GM18873 (cell line): Measurements from ENCODE around the gene ITGB5.

Experiments used
- ATAC-seq: cut with Tn5 transposase; IDR thresholded peaks from one replicate; pipeline ENCODE4 v1.9.1; 2021; ENCODE audit warnings: mild to moderate bottlenecking, moderate library complexity, moderate number of reproducible peaks; ENCODE audit not compliant: unreplicated experiment, low FRiP score

Gene ITGB5

DNA sequence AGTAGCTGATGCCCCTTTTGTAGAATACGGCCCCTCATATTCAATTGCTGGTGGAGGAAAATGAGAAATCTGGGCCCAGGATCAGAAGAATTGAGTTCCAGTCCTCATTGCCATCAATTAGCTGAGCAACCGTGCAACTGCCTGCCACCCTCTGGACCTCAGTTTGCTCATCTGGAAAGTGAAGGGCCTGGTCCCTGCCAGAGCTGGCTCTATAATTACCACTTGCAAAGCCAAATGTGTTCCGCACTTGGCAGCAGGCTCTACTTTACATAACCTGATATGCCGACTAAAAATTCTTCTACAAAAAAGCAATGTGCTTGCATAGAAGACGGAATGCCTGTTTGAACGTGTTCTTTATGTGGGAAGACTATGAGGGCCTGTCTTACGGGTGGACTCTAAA, 8.6 kb upstream of the ITGB5 start:
- no peak for ATAC-seq

DNA sequence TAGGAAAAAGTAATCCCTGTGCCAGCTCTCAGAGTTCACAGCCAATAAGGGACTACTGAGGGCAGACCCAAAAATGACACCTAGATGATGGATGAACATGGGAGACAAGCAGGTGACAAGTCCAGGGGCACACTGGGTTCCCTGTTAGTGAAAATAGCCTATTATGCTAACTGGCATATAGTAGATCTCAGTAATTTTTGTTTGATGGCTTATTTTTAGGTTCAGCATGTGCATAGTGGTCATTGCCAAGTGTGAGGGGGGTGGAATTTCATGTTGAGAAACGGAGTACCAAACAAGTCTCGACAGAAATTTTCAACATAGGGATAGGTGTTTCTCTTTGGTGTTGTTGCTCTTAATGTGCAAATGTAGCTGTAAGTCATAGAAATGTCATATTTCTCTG, 6.4 kb upstream of the ITGB5 start:
- no peak for ATAC-seq

DNA sequence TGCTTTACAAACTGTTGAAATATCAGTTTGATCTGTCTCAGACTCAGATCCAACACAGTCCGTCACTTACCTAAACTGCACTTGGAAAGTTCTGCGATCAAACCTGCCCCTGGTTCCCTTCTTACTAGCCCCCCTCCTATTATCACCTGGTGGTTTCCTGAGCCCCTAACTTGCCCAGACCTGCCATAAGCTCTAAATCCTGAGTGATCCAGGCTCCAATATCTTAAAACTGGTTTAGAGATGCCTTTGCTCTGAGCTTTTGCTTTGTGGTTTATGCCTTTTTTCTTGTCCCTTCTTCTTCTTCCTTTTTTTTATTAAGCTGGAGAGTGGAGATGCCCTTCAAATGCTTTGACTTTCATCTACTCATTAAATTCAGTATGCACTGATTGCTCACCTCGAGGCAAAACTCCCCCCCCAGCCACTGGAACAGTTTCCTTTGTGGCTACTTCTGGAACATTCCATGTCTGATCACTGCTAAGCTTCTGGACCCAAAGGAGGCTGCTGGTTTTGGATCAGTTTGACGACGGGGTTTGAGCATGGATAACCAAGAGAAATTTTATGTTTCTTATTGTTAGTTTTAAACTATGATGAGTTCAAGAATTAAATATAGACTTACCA, 3.5 kb upstream of the ITGB5 start:
- no peak for ATAC-seq

DNA sequence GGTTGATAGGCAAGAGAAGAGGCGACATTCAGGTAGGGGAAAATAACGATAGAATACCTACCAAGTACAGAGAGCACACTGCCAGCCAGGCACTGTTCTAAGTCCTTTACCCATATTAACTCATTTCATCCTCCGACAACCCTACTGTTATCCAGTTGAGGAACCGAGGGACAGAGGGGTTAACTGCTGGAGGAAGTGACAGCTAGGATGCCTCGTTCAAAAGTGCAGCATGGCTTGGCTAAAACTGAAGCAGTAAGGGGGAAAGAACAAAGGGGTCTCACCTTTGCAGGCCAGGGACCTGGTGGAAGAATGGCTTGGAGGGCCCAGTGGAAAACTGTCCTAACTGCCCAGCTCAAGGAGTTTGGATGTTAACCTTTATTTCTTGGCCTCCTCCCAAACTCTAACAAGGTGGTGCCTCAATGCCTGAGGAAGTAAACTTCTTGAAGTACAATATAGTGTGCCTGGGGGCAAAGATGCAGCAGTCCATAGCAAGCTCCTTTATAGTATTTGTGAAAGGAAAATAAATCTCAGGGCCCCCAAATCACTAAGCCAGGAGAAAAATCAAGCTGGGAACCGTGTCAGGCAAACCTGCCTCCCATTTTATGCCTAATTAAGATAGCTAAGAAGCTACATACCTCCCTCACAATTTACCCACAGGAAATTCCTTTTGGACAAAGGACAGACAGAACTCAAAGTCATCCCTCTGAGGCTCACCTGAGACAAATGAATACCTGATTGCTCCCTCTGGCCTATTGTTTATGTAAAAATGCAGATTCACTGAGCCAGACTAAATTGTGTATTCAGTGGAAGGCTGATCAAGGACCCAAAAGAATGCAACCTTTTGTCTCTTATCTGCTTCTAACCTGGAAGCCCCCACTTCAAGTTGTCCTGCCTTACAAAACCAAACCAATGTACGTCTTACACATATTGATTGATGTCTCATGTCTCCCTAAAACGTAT, 1.6 kb upstream of the ITGB5 start:
- no peak for ATAC-seq

DNA sequence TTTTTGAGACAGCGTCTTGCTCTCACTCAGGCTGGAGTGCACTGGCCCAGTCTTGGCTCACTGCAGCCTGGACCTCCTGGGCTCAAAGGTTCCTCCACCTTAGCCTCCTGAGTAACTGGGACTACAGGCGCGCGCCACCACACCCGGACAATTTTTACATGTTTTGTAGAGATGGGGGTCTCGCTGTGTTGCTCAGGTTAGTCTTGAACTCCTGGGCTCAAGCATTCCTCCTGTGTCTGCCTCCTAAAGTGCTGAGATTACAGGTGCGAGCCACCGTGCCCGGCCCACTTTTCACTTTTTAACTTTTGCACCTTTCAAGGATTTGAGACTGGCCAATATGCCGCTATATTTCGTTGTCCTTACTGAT, 750 bp upstream of the ITGB5 start:
- ATAC-seq, result no peak

DNA sequence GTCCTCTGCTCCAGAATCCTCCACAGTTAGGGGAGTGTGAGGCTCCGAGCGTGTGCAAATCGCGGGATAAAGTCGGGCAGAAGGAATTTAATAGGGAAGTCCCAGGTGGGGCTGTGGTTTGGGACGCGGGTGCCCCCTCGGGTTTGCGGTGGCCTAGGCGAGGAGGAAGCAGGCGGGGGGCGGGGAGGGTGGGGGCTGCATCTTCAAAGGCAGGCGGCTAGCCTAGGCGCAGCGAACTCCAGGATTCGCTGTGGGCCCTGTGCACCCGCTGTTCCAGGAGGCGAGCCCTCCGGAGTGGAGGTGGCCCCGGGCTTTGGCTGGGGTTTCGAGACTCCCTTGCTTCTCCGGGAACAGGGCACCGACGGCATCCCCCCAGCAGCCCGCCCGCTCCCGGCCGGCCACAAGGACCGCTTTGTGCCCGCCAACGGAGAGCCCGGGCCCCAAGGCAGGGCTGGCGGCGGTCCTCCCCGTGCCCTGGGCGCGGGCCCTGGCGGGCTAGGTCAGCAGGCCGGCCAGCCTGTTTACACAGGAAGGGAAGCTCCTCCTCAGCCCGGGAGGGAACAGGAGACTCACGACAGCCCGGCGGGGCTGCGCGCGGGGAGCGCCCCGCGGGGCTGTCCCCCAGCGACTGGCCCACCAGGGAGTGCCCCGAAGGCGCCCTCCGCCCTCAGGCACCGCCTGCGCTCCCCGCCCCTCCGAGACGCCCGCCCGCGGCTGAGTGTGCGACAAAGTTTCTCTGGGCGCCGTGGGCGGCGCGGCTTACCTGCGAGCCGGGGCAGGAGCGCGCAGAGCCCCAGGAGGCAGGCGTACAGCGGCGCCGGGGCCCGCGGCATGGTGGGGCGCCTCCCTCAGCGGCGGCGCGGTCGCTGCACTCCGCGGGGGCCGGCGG, 753 bp downstream of the ITGB5 start:
- ATAC-seq, result no peak

DNA sequence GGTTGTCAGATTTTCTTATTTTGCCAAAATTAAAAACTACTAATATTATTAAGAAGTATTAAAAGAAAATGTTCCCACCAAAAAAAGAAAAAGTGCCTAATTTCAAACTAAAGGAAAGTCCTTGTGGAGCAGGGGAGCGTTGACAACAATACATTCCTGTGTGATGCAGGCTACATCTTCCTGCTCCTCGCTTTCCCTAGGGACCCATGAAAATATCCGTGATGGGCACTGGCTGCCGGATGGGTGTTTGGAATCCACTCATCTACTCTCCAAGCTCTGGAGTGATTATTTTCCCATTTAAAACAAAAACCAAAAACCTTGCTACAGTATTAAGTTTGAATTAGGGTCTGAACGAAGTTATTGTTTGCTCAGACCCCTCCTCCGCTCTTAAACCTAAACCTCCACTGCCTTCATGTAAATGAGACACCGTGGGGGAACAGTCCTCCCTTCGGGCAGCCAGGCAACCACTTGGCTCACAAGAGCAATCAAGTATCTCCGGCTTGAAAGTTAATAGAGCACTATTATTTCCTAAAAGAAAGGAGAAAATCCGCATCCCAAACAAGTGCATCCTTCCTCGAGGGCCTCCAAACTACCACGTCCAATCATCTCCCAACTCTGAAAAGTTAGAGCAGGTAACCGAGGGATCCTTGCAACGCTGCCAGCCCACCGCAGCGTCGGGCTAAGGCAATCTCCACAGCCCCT, 1.5 kb downstream of the ITGB5 start:
- ATAC-seq, result no peak

DNA sequence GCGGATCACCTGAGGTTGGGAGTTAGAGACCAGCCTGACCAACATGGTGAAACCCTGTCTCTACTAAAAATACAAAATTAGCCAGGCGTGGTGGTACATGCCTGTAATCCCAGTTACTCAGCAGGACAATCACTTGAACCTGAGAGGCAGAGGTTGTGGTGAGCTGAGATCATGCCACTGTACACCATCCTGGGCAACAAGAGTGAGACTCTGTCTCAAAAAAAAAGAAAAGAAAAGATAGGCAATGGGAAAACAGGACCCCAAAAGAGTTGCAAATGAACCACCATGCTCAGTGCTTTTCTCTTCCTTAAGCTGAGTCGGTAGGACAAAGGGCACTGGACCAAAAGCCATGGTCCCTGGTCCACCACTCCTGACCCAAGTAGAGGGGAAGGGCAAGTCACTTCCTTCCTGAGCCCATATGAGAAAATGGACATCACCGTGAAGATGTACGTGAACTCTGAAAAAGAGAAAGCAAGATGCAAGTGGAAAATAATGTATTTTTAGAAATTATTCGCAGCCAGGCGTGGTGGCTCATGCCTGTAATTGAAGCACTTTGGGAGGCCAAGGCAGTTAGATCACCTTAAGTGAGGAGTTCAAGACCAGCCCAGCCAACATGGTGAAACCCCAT, 2.6 kb downstream of the ITGB5 start:
- ATAC-seq, result no peak

DNA sequence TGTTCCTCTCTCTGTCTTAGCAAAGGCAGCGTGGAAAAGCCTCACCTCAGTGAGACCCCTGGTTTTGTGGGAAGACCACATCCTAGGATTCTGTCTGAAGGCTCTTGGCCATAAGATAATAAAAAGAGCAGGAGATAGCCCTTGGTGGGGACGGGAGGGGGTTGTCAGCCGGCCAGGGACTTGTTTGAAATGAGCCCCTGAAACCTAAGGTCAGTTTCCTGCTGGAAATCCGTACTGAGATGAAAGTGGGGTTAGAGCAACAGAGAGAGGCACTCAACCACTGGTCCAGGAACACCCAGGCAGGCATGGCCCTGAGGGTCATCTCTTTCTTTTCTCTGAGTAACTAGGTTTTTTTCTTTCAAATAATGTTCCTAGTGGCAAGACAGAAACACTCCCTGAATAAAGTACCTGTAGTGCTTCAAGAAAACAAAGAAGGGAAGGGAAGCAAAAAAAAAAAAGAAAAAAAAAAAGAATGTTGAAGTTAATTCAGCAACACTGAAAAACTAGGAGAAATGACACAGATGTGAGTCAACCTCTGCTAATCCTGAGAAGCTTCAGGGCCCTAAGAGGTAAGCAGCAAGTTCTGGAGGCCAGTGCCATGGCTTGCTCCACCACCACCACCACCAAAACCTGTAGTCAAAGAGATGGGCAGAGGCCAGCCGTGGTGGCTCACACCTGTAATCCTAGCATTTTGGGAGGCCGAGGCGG, 3.2 kb downstream of the ITGB5 start:
- ATAC-seq, result no peak

DNA sequence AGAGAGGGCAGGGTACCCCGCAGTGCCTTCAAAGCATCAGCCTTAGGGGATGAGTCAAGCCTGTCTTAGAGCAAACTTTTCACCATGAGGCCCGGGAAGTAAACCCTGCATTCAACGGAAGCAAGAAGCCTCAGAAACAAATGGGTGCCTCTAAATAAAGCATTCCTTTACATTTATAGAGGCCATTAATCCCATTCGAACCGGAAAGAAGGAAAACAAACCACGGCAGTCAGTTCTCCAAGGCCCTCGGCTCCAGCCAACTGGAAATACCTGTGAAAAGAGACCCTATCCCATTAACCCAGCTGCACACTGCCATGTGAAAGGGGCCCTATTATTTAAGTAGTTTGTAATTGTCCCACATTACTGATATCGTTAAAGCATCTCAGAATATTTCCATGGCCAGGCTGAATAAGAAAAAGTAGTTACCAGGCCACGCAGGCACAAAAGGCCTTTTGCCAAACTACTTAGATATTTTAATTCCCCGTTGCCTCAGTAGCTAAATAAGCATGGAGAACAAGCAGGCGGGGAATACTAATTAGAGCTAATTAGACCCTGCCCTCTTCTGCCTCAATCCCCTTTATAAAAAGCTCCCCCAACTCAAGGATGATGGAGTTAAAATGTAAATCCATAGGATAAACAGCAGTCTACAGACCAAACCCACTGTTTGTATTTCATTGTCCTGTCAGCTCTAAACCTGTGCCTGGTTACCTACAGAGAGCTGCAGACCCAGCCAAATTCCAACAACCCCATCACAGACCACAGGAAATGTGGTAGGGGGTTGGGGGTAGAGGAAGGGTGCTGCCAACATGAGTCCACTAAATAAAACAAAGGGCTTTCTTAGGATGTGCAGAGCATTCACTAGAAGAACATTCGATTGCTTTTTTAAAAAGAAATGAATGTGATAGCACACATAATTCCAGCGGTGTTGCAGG, 4.1 kb downstream of the ITGB5 start:
- ATAC-seq, result no peak

DNA sequence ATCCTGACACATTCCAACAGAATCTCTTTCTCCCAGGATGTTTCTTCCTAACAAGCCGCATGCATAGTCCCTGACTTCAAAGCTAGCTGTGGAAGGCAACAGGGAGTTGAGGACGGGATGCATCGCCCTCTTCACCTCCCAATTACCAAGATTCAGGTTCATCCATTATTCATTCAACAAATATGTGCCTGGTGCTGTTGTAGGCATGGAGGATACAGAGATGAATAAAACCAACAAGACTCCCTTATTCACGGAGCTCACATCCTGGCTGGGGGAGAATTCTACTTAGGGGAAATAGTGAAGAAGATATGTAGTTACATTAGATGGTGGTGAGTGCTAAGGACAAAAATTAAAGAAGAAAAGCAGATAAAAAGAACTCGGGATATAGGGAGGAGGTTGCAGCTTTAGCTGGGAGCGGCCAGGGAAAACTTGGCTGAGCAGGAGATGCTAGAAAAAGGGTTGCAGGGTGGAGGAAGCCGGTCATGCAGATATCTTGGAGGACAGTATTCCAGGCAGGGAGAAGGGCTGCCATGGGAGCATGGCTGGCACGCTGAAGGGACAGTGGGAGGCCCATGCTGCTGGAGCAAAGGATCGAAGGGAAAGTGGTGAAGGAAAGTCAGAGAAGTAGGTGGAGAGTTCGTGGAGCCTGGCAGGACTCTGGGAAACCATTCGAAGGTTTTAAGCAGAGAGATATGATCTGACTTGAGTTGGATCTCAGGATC, 5.0 kb downstream of the ITGB5 start:
- ATAC-seq, result no peak

DNA sequence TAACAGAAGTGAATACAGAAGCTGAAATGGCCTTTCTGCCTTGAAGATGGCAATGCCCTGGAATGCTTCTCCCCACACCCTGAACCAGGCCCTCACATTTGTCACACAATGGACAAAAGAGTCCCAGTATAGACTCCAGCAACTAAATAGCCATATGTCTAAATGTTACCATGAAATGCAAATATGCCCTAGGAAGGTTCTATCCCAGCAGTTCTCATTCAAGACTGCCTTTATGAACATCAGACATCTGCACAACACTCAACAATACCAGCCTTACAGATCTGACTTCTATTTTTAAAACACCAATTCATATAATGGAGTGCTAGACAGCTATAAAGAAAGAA, 7.9 kb downstream of the ITGB5 start:
- no peak for ATAC-seq

DNA sequence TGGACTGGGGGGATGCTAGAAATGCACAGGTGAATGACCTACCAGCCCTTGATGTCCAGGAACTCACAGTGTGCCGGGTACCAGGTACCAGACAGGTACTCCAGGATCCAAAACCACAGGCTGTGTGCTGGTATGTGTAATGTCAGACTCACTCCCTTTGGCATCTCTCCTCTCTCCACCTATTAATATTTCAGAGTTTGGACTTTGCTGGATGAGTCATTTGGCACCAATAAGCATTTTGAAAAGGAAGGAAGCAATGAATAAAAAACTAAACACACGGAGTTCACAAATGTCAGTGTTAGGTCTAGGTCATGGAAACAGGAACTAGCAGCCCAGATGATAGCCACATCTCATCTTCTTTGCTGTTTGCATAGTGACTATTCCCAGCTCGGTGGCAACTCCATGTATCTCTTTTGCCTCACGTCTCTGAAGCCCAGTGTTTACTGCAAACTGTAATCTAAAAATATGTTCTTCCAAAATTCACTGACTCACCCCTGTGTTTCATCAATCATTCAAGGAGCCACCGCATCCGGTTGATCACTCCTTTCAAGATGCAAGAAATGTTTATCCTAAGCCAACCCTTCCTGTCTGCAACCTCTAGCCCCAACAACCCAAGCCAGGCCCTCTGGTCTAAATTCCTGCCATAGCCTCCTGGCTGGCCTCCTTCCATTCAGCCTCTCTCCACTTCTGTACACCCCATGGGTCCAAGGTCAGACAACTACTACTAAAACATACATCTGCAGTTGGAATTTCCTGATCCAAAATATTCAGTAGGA, 8.4 kb downstream of the ITGB5 start:
- no peak for ATAC-seq

DNA sequence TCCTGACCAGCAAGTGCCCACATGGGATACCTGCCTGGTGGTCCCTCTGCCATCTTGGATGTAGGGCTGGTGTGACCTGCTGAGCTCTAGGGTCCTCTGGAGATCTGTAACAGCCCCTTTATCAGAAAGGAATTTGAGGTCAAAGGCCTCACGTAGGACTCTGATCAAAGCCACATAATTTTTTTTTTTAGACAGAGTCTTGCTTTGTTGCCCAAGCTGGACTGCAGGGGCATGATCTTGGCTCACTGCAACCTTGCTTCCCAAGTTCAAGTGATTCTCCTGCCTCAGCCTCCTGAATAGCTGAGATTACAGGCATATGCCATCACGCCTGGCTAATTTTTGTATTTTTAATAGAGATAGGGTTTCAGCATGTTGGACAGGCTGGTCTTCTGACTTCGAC, 9.5 kb downstream of the ITGB5 start:
- ATAC-seq, result no peak

DNA sequence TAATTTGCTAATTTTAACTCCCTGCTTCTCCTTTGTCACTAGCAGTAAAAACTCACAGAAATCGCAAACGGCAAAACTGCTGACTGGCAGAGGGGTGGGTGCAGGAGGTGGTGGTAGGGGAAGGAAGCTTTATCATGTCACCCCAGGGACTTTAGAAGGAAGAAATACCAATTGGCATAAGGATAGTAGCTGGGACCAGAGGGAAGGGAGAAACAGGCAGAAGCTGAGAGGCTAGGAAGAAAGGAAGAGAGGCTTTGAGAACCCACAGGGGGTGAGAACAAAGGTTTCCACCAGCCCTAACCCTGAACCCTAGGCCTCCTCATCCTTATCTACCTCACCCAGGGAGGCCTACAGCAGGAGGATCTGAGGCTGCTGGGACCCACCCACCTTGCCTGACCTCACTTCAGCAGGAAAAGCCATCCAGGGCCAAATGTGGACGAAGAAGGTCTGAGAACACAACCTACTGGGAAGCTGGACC, 10.7 kb downstream of the ITGB5 start:
- ATAC-seq, result no peak

DNA sequence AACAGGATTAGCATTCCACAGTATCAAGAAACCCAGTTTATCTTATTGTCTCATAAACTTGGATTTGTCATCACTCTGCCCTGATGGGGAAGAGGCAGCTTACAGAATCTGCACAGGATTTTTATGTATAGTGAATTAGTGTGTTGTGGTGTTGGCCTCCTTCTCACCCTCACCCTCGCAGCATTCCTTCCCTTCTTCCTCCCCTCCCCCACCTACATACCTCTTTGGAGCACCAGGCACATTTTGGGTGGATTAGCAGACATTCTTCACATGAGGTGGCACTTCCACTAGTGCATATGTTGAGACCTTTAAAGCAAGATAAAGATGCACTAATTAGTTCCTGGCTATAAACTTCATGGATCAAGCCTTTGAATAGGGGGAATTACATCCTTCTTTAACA, 13.9 kb downstream of the ITGB5 start:
- ATAC-seq, result no peak

DNA sequence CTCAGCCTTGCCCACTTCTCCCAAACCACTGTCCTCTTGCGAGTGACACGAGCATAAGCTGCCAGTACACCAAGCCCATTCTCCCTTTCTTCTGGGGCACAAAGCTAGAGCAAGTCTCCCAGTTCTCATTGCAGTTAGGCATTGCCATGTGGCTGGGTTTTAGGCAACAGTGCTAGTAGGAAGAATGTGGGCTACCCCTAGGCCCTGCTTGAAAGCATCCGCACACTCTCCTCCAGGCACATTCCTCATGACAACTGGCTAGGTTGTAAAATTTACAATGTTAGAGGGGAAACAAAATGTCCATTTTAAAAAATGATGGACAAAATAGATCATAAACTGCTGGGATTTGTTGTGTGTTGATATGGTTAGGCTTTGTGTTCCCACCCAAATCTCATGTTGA, 19.7 kb downstream of the ITGB5 start:
- no peak for ATAC-seq
